ENCODE measurements around the gene LMBR1.
"Not testable (repeated sequence)": the region's sequence is repeated elsewhere in the genome, so short reads cannot be mapped to it uniquely, and the experiment has no call there.

Gene LMBR1

DNA sequence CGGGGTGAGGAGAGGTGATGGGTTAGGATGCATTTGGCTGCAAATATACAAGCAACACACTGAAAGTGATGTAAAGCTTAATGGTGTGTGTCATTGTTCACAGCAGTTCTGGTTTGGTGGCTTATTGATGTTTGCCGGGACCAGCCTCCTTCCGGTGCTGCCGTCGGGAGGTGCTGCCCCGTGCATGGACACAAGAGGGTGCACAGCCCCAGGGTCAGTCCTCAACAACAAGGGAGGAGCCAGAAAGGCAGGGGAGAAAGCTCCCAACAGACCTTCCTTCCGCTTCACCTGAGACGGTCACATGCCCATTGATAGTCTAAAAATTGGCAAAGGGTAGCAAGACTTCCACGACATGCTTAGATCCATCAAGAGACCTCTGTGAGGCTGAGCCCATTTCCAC lies 242.9 kb downstream of the LMBR1 start:
- H3K79me2 ChIP-seq (ENCODE audit: insufficient read depth, low read depth) = no peaks in the 10 kb centered on the region
- no peaks in the 10 kb centered on the region for H3K36me3 ChIP-seq (ENCODE audit: insufficient read depth)
- H3K9ac ChIP-seq = no peak overlapping the region
- no peak overlapping the region for H3K27ac ChIP-seq
- no peaks in the 10 kb centered on the region for H3K27me3 ChIP-seq (ENCODE audit: insufficient read depth, low read depth)
- no peaks in the 10 kb centered on the region for H3K4me1 ChIP-seq (ENCODE audit: low read depth, poor library complexity, severe bottlenecking)
- H3K4me3 ChIP-seq (IDR thresholded peaks at IDR 0.05; ENCODE audit: insufficient read depth, low read depth, low read length) = no peak overlapping the region
- no peaks in the 10 kb centered on the region for H4K20me1 ChIP-seq (ENCODE audit: insufficient read depth)
- H2AFZ ChIP-seq (ENCODE audit: low read depth) = no peak overlapping the region
- TF ChIP-seq, protein P1, sequence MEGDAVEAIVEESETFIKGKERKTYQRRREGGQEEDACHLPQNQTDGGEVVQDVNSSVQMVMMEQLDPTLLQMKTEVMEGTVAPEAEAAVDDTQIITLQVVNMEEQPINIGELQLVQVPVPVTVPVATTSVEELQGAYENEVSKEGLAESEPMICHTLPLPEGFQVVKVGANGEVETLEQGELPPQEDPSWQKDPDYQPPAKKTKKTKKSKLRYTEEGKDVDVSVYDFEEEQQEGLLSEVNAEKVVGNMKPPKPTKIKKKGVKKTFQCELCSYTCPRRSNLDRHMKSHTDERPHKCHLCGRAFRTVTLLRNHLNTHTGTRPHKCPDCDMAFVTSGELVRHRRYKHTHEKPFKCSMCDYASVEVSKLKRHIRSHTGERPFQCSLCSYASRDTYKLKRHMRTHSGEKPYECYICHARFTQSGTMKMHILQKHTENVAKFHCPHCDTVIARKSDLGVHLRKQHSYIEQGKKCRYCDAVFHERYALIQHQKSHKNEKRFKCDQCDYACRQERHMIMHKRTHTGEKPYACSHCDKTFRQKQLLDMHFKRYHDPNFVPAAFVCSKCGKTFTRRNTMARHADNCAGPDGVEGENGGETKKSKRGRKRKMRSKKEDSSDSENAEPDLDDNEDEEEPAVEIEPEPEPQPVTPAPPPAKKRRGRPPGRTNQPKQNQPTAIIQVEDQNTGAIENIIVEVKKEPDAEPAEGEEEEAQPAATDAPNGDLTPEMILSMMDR (conservative IDR thresholded peaks at IDR 0.05; ENCODE audit: low read depth, low read length) = no peak
- no peak overlapping the region for H3K4me2 ChIP-seq

DNA sequence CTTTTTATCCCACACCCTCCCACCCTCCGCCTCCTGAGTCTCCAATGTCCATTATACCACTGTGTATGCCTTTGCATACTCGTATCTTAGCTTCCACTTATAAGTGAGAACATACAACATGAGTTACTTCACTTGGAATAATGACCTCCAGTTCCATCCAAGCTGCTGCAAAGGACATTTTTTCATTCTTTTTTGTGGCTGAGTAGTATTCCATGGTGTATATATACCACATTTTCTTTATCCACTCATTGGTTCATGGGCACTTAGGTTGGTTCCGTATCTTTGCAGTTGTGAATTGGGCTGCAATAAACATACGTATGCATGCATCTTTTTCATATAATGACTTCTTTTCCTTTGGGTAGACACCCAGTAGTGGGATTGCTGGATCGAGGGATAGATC lies 245.7 kb downstream of the LMBR1 start:
- H3K27me3 ChIP-seq (ENCODE audit: insufficient read depth, low read depth); H3K36me3 ChIP-seq (ENCODE audit: insufficient read depth); H3K27ac ChIP-seq; H3K4me3 ChIP-seq (IDR thresholded peaks at IDR 0.05; ENCODE audit: insufficient read depth, low read depth, low read length); H3K9ac ChIP-seq; H3K4me2 ChIP-seq; H4K20me1 ChIP-seq (ENCODE audit: insufficient read depth); H2AFZ ChIP-seq (ENCODE audit: low read depth); H3K79me2 ChIP-seq (ENCODE audit: insufficient read depth, low read depth); H3K4me1 ChIP-seq (ENCODE audit: low read depth, poor library complexity, severe bottlenecking): not testable (repeated sequence)

DNA sequence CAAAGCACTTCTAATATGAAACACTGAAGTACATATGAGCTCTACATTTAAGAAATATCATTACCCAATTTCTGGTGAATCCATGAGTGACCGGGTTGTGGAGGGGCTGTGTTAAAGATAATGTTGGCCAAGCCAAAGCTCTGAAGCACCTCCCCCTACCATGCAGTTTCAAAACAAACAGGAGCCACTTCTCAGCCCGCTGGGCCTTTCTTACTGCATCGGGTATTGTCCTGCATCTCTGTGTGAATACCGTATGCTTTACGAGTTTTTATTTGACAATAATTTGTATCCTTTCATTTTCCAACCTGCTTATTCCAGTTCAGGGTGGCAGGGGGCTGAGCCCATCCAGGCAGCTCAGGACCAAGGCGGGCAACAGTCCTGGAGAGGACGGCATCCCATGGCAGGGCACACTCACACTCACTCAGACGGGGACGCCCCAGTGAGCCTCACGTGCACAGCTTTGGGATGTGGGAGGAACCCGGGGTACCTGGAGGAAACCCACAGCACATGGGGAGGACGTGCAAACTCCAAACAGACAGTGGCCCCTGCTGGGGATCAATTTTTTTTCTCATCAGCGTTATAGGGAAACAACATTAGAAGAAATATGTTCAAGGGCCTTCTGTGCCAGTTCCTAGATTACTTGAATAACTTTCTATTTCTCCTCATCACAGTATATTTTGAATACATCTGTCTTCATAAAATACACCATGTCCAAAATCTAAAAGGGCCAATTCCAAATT lies 250.5 kb downstream of the LMBR1 start:
- H3K79me2 ChIP-seq (ENCODE audit: insufficient read depth, low read depth) = no peaks in the 10 kb centered on the region; the same call in 1 of the 2 replicates
- TF ChIP-seq, protein P1 (conservative IDR thresholded peaks at IDR 0.05; ENCODE audit: low read depth, low read length) = no peak
- H4K20me1 ChIP-seq (ENCODE audit: insufficient read depth) = no peaks in the 10 kb centered on the region
- no peak overlapping the region for H3K4me3 ChIP-seq (IDR thresholded peaks at IDR 0.05; ENCODE audit: insufficient read depth, low read depth, low read length)
- no peaks in the 10 kb centered on the region for H3K36me3 ChIP-seq (ENCODE audit: insufficient read depth)
- no peak overlapping the region for H2AFZ ChIP-seq (ENCODE audit: low read depth)
- no peak overlapping the region for H3K27ac ChIP-seq
- H3K9ac ChIP-seq = no peak overlapping the region
- H3K27me3 ChIP-seq (ENCODE audit: insufficient read depth, low read depth) = no peaks in the 10 kb centered on the region
- H3K4me2 ChIP-seq = peak overlapping the region; percentile 94; the same call in 1 of the 2 replicates
- peaks cover 16% of the 10 kb centered on the region for H3K4me1 ChIP-seq (ENCODE audit: low read depth, poor library complexity, severe bottlenecking)

DNA sequence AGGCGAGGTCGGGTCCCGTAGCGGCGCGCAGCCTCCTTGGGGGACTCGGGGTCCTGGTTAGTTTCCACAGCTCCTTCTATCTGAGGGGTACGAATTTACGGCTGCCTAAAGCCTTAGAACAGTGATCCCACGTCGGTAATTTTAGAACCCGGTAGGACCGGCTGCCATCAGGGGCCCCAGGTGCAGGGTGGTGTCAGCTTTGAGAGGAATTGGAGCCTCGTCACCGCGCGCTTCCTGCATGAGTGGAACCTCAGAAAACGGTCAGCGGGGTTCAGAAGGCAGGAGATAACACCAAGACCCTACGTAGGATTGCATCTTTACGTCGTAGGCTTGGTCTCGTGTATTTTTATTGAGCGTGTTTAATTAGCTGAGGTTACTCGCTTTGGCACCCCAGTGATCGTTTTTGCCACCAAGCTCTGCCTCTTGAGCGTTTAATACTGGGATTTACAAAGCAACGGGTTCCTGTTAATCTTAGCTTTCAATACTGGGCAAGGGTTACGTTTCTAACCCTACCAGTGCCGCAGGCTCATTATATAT lies 252.0 kb downstream of the LMBR1 start:
- Histone ChIP-seq H3K36me3 (ENCODE audit: insufficient read depth) (no peaks in the 10 kb centered on the region), H3K4me1 (ENCODE audit: low read depth, poor library complexity, severe bottlenecking) (peaks cover 16% of the 10 kb centered on the region), H3K27me3 (ENCODE audit: insufficient read depth, low read depth) (no peaks in the 10 kb centered on the region), H3K79me2 (ENCODE audit: insufficient read depth, low read depth) (no peaks in the 10 kb centered on the region; the same call in 1 of the 2 replicates), H3K27ac (peak overlapping the region; percentile 96), H3K4me3 (IDR thresholded peaks at IDR 0.05; ENCODE audit: insufficient read depth, low read depth, low read length) (no peak overlapping the region), H3K4me2 (peak overlapping the region; percentile 94), H2AFZ (ENCODE audit: low read depth) (peak overlapping the region; percentile 95), H3K9ac (peak overlapping the region; percentile 97), H4K20me1 (ENCODE audit: insufficient read depth) (no peaks in the 10 kb centered on the region)
- TF ChIP-seq, protein P1 (conservative IDR thresholded peaks at IDR 0.05; ENCODE audit: low read depth, low read length) = no peak

Measured in KMS-11 (cell line).